SHP77 treated with DMSO at 0.1 percent for 48 hours (cell line): ENCODE results near the gene TUBB3.
"Not testable (repeated sequence)": the region's sequence is repeated elsewhere in the genome, so short reads cannot be mapped to it uniquely, and the experiment has no call there.

Experiments used
- DNase-seq: peaks from one replicate; lab custom pipeline; 2025; lab: John Stamatoyannopoulos, UW

The TUBB3 gene

GRCh38 chr16:89902980-89903379 is 20.2 kb upstream of the TUBB3 start:
- no peak for DNase-seq

- DNase-seq, result no peak
These were observed 19.1 kb upstream of the TUBB3 start for GRCh38 chr16:89903908-89904515.

GRCh38 chr16:89904606-89905510 is 18.3 kb upstream of the TUBB3 start:
- no peak for DNase-seq

GRCh38 chr16:89905511-89906139 is 17.5 kb upstream of the TUBB3 start:
- DNase-seq, result no peak

- DNase-seq, result no peak
These were observed 16.8 kb upstream of the TUBB3 start for GRCh38 chr16:89906140-89907025.

- DNase-seq, result no peak
These were observed 15.9 kb upstream of the TUBB3 start for GRCh38 chr16:89907055-89907814.

- no peak for DNase-seq
These were observed 14.9 kb upstream of the TUBB3 start for GRCh38 chr16:89908236-89908635.

GRCh38 chr16:89909777-89910716 is 13.1 kb upstream of the TUBB3 start:
- DNase-seq, result peak; percentile 58

GRCh38 chr16:89910717-89911354 is 12.3 kb upstream of the TUBB3 start:
- no peak for DNase-seq

- no peak for DNase-seq
These were observed 11.8 kb upstream of the TUBB3 start for GRCh38 chr16:89911375-89911774.

- no peak for DNase-seq
These were observed 11.0 kb upstream of the TUBB3 start for GRCh38 chr16:89912143-89912542.

- no peak for DNase-seq
These were observed 10.5 kb upstream of the TUBB3 start for GRCh38 chr16:89912627-89913026.

GRCh38 chr16:89913408-89914387 is 9.4 kb upstream of the TUBB3 start:
- no peak for DNase-seq

GRCh38 chr16:89914642-89915285 is 8.4 kb upstream of the TUBB3 start:
- not testable (repeated sequence) for DNase-seq

- DNase-seq, result no peak
These were observed 7.6 kb upstream of the TUBB3 start for GRCh38 chr16:89915303-89916232.

GRCh38 chr16:89917773-89918452 is 5.2 kb upstream of the TUBB3 start:
- peak; percentile 90 for DNase-seq
